ENCODE results near the gene ACTR2. TPM values are rescaled to one million over a fixed set of nuclear protein-coding genes. Genes with fewer than 3 reads are reported as not detected.
A peak's percentile ranks its signal among the peaks of the same experiment; 100 is the strongest.
"Not testable (repeated sequence)": the region's sequence is repeated elsewhere in the genome, so short reads cannot be mapped to it uniquely, and the experiment has no call there.

The ACTR2 gene
- 100 to 1,000 TPM in 2 of 4 donors, 10 to 100 TPM in 2; 62.9 to 128 (median 89.5) TPM for total RNA-seq

- H3K27ac ChIP-seq = peak within 1 kb of the TSS; percentile 97 to 100 (median 98)
- DNase-seq = peak; percentile 94 to 98 (median 97)
- no peaks in the 10 kb centered on the region for H3K9me3 ChIP-seq
- peak within 1 kb of the TSS; percentile 77 to 100 (median 92) for H3K4me3 ChIP-seq
- H3K27me3 ChIP-seq = no peaks in the 10 kb centered on the region
- no peak for TF ChIP-seq CTCF (IDR thresholded peaks at IDR 0.05)
- peak; percentile 87 to 92 for TF ChIP-seq POLR2A (IDR thresholded peaks at IDR 0.05)
- peaks cover 0 to 38% (median 11%) of the 10 kb centered on the region in 4 donors for H3K4me1 ChIP-seq
- H3K36me3 ChIP-seq = no peaks in the 10 kb centered on the region
These were observed at the start of gene ACTR2 for GRCh38 chr2:65227456-65228262. Gene ACTR2, plus strand, starts transcription at chr2:65227831. Its CDS starts 79 bp downstream, at chr2:65227910.

DNA sequence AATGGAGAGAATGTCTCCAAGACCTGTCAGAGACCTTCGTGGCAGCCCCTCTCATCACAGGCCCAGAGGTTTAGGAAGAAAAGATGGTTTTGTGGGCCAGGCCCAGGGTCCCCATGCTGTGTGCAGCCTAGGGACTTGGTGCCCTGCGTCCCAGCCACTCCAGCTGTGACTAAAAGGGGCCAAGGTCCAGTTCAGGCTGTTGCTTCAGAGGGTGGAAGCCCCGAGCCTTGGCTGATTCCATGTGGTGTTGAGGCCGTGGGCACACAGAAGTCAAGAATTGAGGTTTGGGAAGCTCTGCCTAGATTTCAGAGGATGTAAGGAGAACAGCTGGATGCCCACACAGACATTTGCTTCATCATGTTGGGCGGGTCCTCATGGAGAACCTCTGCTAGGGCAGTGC, 45.1 kb upstream of the ACTR2 start:
- H3K9me3 ChIP-seq = no peaks in the 10 kb centered on the region
- H3K4me1 ChIP-seq = peaks cover 0 to 21% (median 0%) of the 10 kb centered on the region in 4 donors
- TF ChIP-seq CTCF (IDR thresholded peaks at IDR 0.05) = no peak
- no peak for TF ChIP-seq POLR2A (IDR thresholded peaks at IDR 0.05)
- no peak overlapping the region for H3K4me3 ChIP-seq
- H3K27ac ChIP-seq = no peak overlapping the region
- no peak for DNase-seq
- H3K27me3 ChIP-seq = no peaks in the 10 kb centered on the region
- H3K36me3 ChIP-seq = no peaks in the 10 kb centered on the region

DNA sequence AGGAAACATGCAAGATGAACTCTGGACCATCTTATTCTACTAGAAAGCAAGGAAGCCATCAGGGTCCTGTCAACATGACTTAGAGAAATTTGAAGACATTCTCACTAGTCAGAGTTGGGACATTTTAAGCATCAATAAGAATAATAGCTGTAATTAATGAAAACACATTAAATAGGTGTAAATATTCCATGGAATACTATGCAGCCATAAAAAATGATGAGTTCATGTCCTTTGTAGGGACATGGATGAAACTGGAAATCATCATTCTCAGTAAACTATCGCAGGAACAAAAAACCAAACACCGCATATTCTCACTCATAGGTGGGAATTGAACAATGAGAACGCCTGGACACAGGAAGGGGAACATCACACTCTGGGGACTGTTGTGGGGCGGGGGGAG, 44.2 kb upstream of the ACTR2 start:
- not testable (repeated sequence) for H3K27me3 ChIP-seq, H3K36me3 ChIP-seq, DNase-seq, H3K9me3 ChIP-seq, H3K4me3 ChIP-seq, H3K27ac ChIP-seq
- peaks cover 0 to 15% (median 0%) of the 10 kb centered on the region in 4 donors for H3K4me1 ChIP-seq

DNA sequence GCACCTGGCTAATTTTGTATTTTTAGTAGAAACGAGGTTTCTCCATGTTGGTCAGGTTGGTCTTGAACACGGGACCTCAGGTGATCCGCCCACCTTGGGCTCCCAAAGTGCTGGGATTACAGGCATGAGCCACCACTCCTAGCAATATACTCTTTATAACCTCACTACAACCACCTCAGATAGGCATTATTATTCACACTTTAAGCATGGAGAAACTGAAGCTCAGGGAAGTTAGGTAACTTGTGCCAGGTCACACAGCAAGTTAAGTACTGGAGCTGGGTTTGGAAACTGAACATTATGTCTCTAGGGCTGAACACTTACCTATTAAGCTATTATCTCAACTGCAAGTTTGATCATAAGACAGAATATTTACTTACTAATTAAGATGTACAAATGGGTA, 42.6 kb upstream of the ACTR2 start:
- peaks cover 0 to 15% (median 0%) of the 10 kb centered on the region in 4 donors for H3K4me1 ChIP-seq
- no peaks in the 10 kb centered on the region for H3K27me3 ChIP-seq
- no peaks in the 10 kb centered on the region for H3K36me3 ChIP-seq
- no peak for TF ChIP-seq POLR2A (IDR thresholded peaks at IDR 0.05)
- no peak for TF ChIP-seq CTCF (IDR thresholded peaks at IDR 0.05)
- H3K4me3 ChIP-seq = no peak overlapping the region
- H3K27ac ChIP-seq = no peak overlapping the region
- no peaks in the 10 kb centered on the region for H3K9me3 ChIP-seq
- no peak for DNase-seq

DNA sequence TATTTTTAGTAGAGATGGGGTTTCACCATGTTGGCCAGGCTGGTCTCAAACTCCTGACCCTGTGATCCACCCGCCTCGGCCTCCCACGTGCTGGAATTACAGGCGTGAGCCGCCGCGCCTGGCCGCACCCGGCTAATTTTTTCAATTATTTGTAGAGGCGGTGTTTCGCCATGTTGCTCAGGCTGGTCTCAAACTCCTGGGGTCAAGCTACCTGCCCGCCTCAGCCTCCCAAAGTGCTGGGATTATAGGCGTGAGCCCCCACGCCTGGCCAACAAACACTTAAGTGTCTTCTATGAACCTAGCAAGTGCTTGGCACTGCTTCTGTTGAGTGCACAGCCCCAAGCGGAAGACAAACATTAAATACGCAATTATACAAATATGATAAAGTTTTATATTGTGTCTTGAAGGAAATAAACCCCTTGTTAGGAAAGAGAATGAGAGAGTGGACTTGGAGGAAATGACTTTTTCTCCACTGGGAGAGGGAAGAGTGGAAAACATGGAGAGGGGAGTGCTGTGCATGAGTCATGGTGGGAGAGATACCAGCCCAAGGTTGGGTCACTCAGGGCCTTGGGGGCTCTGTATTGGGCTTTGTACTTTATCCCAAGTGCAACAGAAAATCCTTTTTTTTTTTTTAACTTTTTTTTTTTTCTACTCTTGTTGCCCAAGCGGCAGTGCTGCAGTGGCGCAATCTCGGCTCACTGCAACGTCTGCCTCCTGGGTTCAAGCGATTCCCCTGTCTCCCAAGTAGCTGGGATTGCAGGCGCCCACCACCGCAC, 41.4 kb upstream of the ACTR2 start:
- Histone ChIP-seq H3K36me3 (no peaks in the 10 kb centered on the region), H3K4me3 (no peak overlapping the region), H3K27me3 (no peaks in the 10 kb centered on the region), H3K4me1 (peaks cover 0 to 15% (median 0%) of the 10 kb centered on the region in 4 donors), H3K9me3 (no peaks in the 10 kb centered on the region), H3K27ac (peak overlapping the region in 3 of 4 donors; percentile 39 to 70 (median 47))
- DNase-seq = peak in 1 of 3 donors; percentile 66
- peak in 1 of 6 experiments; percentile 6 for TF ChIP-seq CTCF (IDR thresholded peaks at IDR 0.05)
- no peak for TF ChIP-seq POLR2A (IDR thresholded peaks at IDR 0.05)

All from Peyer's patch (tissue), 4 donors.